GM04504 (cell line): ENCODE measurements around the gene PRCD.
"Not testable (repeated sequence)": the region's sequence is repeated elsewhere in the genome, so short reads cannot be mapped to it uniquely, and the experiment has no call there.

Experiments
- DNase-seq: peaks from one replicate; pipeline ENCODE4 v3.0.0-alpha.2; 2012; ENCODE audit warnings: low read depth

The PRCD gene

DNA sequence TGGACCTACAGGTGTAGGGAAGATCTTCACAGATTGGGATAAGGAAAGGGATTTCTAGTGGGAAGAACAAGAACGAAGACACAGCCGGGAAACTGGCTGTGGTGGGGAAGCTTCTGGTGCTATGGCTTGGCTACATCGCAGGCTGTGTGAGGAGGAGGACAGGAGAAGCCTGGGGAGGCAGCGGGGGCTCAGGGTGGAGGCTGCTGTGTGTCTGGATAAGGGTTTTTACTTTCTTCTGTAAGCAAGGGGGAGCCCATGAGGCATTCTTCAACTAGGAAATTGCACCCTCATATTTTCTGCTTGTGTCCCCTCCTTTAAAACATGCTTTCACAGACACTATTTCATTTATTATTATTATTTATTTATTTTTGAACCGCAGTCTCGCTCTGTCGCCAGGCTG, 35.7 kb upstream of the PRCD start:
- DNase-seq = no peak

DNA sequence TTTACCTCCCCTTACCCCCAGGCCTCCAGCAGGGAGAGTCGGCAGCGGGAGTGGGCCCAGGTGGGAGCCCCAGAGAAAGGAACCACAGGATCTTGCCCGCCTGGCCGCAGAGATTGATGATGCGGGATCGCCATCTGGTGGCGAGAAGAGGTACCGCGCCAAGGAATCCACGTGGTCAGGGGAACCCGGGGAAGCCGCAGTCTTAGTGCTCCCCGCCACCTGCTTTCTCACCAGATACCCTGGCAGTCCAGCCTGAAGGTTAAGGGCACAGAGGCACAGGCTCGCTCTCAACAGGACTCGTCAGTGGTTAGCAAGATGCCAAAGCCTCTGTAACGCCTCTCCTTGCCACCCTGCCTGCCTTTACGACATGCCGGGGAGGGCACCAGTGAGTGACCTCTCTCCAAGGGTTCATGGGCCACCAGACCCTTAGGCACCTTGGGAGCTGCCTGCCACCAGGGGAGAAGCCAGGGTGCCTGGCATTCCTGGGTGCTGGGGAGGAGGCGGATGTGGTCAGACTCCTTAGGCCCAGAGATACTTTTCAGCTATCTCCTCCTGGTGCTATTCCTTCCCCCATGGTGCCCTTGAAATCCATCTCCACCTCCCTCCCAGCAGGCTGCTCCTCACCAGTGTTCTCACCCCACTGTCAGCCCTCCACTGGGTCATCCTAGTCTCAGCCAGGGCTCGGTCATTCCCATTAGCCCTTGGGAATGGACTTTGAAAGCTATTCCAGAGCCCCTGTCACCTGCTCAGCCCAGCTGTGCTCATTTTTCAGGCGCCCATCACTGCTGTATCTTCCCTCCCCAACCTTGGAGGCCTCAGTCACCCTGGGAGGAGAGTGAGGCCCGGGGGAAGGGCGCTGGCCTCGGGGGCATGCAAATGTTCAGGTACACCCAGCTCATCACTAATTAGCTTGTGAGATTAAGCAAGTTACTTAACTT, 33.2 kb upstream of the PRCD start:
- no peak for DNase-seq

DNA sequence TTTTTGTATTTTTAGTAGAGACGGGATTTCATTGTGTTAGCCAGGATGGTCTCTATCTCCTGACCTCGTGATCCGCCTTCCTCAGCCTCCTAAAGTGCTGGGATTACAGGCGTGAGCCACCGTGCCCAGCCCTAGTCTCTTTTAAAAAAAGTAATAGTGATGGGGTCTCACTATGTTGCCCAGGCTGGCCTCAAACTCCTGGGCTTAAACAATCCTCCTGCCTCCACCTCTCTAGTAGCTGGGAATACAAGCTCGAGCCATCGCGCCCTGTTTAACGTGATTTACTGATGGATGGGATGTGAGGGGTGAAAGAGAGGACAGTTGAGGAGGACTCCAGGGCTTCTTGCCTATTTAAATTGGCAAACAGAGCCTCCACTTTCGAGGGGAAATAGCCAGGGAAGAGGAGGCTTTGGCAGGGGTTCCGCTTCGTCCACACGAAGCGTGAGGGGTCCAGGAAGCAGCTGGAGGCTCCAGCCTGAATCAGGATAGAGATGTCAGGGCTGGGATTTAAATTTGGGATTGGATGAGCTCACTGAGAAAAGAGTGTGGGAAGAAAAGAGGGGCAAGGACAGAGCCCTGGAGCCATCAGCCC, 31.3 kb upstream of the PRCD start:
- not testable (repeated sequence) for DNase-seq

DNA sequence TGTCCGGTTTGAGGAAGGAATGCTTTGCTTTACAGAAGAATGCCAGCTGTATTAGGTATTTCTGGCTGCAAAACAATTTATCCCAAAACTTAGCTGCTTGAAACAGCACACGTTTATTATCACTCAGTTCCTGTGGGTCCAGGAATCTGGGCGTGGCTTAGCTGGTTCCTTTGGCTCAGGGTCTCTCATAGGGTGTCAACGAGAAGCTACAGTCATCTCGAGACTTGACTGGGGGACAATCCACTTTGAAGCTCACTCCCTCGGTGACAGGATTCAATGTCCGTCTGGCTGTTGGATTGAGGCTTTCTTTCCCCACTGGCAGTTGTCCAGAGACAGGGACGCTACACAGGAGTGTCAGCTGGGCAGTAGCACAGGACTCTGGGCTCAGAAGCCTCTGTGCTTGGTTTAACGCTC, 29.0 kb upstream of the PRCD start:
- no peak for DNase-seq

DNA sequence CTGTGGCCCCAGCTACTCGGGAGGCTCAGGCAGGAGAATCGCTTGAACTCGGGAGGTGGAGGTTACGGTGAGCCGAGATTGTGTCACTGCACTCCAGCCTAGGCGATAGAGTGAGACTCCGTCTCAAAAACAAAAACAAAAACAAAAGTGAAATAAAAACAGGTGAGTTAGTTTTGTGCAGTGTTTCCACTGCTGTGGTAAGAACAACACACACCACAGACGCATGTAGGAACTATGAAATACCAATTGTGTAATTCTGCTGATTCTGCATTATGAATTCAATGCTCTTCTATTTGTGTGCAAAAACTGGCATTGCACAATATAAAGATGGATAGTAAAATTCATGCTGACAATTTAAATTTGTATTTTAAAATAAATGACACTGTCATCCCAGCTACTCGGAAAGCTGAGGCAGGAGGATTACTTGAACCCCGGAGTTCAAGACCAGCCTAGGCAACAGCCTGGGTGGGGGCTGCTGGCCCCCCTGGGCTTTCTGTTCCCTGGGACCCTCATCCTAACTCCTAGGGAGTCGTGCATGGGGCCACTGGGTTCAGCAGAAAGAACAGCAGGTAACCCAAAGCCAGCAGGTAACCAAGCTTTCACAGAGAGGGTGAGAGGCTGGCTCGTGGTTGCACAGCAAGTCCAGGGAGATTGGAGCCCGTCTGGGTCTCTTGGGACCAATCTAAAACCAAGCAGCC, 28.0 kb upstream of the PRCD start:
- DNase-seq = no peak

DNA sequence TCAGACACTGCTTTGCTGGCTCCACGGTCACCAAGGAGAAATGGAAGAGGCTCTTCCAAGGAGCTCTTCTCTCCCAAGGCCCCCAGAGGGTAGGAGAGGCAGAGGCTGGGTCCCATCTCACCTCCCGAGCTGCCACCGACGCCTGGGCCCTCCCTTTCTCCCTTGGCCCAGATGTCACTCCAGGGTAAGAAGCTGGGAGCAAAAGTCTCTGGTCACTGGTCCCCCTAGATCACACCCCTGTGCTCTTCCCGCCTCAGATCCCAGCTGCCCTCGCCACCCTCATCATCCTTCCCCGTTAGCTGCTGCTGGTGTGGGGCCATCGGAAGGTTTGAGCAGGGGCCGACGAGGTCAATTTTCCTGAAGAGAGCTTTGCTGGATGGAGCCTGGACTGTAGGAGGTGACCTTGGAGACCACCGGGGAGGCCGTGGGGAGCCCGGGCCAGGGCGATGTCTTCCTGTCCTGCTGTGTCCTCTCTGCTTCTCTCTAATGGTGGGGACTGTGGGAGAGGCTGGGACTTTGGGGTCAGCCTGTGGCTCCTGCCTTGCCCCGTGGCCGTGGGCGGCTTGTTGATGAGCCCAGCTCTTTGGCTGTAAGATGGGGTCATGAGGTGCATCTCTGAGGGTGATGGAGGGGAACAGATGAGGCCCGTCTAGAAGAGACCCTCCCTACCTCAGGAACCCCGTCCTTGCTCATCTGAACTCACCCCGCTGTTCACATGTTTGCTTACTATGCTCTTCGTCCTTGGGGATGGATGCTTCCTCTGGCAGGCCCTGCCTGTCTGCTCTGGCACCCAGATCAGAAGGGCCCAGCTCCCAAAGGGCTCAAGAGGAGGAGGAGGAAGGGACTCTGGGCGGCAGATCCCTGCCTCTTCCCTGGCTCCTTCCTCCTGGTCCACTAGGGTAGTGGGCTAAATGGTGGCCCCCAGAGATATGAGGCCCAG, 27.2 kb upstream of the PRCD start:
- no peak for DNase-seq

DNA sequence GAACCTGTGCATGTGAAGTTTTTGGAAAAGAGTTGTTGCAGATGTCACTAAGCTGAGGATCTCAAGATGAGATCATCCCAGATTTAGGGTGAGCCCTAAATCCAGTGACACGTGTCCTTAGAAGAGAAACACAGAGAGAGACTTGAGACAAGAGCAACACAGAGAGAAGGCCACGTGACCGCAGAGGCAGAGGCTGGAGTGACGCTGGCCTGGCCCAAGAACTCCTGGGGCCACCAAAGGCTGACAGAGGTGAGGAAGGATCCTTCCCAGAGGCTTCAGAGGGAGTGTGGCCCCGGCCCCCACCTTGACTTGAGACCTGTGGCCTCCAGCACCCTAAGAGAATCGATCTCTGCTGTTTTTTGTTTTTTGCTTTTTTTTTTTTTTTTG, 26.5 kb upstream of the PRCD start:
- no peak for DNase-seq

DNA sequence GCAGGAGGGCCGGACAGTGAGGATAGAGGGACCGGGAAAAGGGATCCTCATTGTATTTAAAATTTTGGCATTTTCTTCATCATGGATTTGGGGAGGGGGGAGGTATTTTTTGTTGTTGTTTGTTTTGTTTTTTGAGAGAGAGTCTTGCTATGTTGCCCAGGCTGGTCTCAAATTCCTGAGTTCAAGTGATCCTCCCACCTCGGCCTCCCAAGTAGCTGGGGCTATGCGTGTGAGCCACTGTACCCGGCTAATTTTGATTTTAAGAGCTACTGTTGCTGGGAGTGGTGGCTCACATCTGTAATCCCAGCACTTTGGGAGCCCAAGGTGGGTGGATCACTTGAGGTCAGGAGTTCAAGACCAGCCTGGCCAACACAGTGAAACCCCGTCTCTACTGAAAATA, 25.5 kb upstream of the PRCD start:
- DNase-seq = not testable (repeated sequence)

DNA sequence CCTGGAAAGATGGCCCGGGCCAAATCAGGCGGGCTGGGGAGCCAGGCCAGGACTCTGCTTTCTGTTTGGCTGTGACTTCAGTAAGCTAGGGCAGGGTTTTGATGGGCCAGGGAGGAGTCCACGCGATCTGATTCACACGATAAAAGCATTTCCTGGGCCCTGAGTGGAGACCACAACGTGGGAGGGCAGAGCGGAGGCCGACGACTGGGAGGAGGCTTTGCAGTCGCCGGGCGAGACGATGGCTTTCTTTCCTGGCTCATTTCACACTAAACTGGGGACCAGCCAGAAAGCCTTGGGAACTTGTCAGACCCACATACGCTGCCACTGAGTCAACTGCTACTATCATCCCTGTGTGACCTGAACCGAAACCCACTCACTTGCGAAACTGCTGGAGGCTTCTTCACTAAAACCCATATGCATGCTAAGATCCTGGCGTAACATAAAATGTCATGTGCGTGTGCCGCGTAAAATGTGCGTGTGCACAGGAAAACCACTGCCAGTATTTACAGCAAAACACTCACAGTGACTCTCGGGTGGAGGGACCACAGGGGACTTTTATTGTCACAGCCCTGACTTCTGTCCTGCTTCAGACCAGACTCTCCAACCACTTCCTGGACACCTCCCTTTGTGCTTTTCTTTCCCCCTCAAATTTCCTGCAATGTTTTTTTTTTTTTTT, 24.4 kb upstream of the PRCD start:
- peak; percentile 98 for DNase-seq

DNA sequence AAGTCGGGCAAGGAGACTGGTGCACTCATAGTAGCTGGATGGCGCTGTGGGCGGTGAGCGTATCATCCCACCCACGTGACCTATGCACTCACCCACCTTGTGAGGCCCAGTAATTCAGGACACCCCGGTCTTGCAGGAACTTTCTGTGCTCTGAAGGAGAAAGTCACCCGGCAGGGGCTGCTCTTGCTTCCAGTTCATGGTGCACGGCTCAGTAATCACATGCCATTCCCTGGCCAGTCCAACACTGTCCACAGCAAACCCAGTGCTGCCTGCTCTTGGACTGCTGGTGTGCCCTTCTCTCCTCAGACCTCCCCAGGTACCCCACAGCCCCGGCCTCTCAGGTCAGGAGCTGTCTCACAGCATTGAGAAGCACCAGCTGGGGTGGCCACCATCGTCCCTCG, 22.2 kb upstream of the PRCD start:
- DNase-seq = no peak

DNA sequence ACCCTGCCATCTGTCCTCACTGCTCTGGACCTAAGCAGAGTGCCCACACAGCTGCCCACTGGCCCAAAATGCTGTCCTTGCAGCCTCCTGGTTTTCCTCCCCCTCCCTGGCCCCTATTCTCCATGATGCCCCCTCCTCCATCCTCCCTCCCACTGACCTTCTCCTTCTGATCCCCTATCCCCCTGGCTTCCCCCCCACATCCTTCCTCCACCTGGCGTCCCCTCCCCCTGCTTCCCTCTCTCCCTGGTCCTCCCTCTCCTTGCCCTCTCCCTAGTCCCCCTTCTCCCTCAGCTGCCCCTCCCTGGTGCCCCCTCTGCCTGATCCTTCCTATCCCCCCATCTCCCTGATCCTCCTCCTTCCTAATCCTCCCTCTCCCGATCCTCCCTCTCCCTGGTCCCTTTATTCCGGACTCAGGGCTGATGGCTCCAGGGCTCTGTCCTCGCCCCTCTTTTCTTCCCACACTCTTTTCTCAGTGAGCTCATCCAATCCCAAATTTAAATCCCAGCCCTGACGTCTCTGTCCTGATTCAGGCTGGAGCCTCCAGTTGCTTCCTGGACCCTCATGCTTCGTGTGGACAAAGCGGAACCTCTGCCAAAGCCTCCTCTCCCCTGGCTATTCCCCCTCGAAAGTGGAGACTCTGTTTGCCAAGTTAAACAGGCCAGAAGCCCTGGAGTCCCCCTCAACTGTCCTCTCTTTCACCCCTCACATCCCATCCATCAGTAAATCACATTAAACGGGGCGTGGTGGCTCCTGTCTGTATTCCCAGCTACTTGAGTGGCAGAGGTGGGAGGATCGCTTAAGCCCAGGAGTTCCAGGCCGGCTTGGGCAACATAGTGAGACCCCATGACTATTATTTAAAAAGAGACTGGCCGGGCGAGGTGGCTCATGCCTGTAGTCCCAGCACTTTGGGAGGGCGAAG, 20.5 kb upstream of the PRCD start:
- no peak for DNase-seq

DNA sequence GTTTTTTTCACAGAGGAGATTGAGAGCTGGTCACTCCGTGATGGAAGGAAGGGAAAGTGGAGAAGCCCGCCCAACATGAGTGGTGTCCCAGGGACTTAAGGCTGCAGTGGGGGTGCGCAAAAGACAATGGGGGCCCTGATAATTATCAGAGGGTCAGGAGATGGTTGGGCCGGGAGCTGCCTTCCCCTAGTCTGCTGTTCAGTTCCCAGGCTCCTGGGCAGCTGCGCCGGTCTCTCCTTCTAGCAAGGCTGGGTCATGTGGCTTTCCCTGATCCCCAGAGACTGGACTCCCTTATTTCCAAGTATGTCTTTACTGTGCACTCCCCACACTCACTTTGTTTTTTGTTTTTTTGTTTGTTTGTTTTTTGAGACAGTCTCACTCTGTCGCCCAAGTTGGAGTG, 18.6 kb upstream of the PRCD start:
- DNase-seq = no peak

DNA sequence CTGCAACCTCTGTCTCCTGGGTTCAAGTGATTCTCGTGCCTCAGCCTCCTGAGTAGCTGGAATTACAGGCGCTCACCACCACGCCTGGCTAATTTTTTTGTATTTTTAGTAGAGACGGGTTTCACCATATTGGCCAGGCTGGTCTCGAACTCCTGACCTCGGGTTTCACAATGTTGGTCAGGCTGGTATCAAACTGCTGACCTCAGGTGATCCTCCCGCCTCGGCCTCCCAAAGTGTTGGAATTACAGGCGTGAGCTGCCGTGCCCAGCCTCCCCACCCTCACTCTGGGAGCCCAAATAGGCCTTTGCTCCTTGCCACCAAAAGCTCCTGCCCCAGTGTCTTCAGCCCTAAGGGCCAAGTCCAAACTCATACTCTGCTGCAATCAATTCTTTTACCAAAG, 18.2 kb upstream of the PRCD start:
- not testable (repeated sequence) for DNase-seq

DNA sequence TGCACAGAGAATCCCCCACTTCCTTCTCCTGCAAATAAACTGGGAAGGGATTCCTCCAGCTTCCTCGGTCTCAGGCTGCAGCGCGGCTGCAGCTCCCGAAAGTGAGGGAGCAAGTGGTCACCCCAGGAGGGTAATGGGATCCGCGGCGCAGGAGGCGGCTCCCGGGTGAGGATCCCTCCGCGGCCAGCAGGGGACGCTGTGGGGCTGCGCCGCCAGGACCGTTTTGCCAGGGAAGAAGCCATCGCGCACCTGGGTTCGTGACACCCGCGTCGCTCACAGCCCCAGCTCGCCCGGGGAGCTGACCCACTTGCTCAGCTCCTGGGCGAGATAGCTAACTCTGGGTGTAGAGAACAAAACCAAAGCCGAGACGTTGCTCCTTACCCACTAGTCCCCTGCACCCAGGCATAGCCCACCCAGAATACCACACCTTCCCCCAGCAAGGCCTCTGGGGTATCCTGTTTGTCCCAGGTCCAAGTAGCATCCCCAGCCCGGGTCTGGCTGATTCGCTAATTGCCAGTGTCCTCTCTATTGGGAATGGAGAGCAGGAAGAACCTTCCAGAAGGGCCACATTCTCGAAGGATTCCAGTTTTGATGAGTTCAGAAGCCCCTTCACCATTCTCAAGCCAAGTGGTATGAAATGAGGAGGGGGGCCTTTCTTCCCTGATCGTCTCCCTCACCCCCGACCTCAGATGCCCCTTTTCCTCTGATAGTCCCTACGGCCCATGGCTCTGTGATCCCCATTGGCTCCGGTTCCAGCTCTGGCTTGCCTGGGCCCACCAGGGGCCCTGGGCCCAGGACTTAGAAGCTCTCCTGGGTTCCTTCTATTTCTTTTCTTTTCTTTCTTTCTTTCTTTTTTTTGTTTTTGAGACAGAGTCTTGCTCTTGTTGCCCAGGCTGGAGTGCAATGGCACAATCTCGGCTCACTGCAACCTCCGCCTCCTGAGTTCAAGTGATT, 16.5 kb upstream of the PRCD start:
- DNase-seq = no peak

DNA sequence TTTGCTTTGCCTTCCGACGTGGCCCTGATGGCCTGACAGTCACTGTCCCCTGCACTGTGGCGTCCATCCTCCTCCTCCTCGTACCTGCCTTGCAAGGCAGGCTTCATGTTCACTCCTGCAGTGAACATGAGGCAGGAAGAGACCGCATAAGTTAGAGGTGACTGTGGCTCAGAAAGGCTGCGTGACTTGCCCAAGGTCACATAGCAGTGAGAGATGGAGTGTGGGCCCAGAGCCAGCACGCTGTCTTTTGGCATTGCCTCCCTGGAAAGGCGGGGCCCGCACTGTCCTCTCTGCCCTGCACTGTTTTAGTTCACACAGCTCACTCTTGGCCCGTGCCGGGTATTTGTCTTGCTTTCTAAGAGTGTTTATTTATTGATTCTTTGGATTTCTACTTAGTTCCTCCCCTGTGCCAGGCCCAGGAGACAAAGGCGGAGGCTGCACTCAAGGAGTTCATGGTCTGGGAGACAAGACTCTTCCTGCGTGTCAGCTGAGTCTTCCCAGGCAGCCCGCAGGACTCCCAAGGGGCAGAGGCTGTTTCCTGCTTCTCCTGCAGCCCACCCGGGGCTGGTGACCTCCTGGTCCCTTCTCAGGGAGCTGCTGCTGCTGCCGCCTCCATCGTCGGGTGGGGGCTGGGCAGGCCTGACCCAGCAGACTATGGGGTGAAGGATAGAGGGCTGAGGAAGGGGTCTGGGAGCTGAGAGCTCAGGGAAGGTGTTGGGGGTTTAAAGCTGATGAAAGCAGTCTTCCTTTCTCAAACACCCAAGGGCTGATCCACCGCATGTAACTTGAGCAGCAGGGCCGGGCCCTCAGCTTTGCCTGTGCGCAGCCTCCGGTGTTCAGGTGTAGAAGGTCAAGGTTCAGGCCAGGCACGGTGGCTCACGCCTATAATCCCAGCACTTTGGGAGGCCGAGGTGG, 15.0 kb upstream of the PRCD start:
- DNase-seq = no peak

DNA sequence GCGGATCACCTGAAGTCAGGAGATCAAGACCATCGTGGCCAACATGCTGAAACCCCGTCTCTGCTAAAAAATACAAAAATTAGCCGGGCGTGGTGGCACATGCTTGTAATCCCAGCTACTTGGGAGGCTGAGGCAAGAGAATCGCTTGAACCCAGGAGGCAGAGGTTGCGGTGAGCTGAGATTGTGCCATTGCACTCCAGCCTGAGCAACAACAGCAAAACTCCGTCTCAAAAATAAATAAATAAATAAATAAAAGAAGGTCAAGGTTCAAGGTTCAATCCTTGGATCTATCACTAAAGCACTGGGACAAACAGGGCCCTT, 14.4 kb upstream of the PRCD start:
- DNase-seq = not testable (repeated sequence)

DNA sequence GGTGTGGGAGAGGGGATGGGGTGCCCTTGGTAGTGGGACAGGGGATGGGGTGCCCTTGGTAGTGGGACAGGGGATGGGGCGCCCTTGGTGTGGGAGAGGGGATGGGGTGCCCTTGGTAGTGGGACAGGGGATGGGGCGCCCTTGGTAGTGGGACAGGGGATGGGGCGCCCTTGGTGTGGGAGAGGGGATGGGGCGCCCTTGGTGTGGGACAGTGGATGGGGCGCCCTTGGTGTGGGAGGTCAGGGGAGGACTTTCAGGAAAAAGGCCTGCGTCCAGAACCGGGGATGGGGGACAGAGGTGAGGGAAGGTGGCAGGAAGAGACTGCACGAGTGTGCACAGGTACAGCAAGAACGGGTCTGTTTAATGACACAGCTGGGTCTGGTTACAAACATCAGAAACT, 12.8 kb upstream of the PRCD start:
- DNase-seq = not testable (repeated sequence)

DNA sequence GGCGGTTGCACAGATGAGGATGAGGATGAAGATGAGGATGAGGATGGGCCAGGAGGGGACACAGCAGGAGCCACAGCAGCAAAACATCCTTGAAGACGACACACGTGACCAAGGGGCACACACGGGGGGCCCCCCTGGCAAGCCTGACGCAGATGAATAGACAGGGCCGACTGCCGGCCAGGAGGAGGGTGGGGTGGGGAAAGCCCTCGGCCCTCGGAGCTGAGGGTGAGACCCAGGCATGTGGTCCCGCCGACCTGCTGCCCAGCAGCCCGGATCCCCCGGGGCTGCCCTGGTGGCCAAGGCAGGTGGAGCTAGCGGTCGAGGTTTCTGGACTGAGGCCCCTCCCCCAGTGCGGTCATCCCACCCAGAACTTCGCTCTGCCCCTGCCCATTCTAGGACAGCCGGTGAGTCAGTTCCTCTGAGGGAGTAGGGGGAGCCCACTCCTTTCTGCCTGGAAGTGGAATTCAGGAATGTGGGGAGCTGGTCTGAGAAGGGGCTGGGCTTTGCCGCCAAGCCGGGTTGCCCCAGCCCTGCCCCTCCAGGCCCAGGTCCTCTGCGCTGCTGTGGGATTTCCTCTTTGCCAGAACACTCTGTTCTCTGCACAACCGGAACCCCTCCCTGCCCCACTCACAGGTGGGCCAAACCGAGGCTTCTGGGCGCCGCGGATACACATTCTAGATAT, 12.3 kb upstream of the PRCD start:
- no peak for DNase-seq
